HG02840 (cell line): ENCODE measurements around the gene KIF16B.

Experiments used
- ATAC-seq: cut with Tn5 transposase; IDR thresholded peaks from one replicate; pipeline ENCODE4 v1.9.1; 2021; ENCODE audit warnings: mild to moderate bottlenecking, moderate library complexity, moderate number of reproducible peaks; ENCODE audit not compliant: unreplicated experiment, low FRiP score

KIF16B gene

DNA sequence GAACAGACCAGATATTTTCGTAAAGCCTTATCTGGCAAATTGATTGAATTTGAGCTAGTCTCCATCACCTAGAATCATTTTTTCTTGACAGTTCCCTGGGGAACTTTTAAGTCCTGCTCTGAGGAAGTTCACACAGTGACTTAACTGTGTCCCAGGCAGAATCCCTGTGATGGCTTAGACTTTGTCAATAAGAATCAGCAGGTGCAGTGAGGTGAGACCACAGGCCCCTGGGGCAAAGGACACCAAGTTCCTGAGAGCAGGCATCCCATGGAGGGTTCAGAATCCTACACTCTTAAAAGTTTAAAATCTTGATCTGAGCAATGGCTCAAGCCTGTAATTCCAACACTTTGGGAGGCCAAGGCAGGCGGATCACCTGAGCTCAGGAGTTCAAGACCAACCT lies 13.0 kb downstream of the KIF16B start:
- no peak for ATAC-seq

DNA sequence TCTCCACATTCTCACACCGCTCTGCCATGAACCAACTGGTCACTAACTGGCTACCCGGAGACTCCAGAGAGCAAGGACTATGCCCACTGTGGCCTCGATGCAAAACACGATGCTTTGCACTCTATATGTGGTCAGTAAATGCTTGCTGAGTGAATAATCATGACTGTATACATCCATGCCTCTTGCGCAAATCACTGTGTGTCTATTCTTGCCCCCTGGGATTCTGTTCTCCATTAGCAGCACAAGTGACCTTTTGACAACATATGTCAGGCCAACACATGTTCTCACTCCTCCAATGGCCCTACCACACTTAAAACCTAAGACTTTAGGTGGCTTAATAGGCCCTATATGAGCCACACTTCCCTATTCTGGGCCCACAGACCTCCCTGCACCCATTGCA lies 16.9 kb downstream of the KIF16B start:
- ATAC-seq = no peak

GRCh38 chr20:16555754-16556153 lies 17.5 kb downstream of the KIF16B start:
- ATAC-seq = no peak

GRCh38 chr20:16554766-16555543 lies 18.3 kb downstream of the KIF16B start:
- no peak for ATAC-seq

DNA sequence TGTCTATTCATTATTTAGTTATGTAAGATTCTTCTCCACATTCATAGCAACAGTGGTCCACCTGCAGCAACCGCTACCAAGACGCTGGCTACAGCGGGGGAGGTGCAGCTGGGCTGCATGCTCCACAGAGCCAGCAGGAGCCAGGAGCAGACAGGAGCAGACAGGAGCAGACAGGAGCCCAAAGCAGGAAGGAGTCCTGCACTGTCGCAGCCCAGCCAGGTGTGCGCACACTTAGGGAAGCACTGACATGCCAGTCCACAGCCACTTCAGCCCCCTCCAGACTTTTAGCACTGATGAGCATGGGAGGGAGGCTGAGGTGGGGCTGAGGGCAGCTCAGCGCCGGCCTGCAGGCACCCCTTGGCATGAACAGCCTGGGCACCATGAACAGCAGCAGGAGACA lies 19.6 kb downstream of the KIF16B start:
- ATAC-seq = no peak

- no peak for ATAC-seq
Observed at GRCh38 chr20:16553101-16553500, 20.1 kb downstream of the KIF16B start.

GRCh38 chr20:16552015-16552414 lies 21.2 kb downstream of the KIF16B start:
- ATAC-seq = no peak

GRCh38 chr20:16551607-16552006 lies 21.6 kb downstream of the KIF16B start:
- ATAC-seq = no peak

GRCh38 chr20:16548068-16548672 lies 25.1 kb downstream of the KIF16B start:
- ATAC-seq = no peak

DNA sequence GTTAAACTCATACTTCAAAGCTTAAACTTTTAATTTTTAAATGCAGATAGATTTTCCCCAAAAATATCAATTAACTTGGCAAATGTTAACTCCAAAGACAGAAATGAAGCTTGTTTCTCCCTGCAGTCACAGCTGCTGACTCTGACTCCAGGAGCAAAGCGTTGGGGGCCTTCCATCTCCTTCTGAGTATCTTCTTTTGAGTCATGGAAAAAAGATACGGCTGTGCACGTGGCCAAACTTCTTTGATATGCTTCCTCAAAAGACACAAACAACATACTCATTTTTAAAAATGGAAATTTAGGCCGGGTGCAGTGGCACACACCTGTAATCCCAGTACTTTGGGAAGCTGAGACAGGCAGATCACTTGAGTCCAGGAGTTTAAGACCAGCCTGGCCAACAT lies 28.3 kb downstream of the KIF16B start:
- no peak for ATAC-seq

DNA sequence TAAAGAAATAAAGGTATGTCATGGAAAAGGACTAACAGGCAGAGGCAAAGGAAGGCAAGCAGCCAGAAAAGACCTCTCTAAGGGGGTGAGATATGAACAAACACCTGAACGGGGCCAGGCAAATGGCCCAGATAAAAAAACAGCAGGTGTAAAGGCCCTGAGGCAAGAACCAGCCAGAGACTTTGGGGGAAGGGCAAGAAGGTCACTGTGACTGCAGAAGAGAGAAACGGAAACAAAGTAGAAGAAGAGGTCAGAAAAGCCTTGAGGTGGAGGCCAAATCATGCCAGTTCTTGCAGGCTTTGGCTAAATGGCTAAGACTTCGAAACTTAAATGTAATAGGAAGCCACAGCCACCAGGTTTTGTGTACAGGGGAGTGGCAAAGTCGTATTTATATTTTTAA lies 30.8 kb downstream of the KIF16B start:
- no peak for ATAC-seq

- ATAC-seq = no peak
Observed at GRCh38 chr20:16541878-16542277, 31.4 kb downstream of the KIF16B start.

- no peak for ATAC-seq
Observed at GRCh38 chr20:16541226-16541625, 32.0 kb downstream of the KIF16B start.

GRCh38 chr20:16539280-16540021 lies 33.8 kb downstream of the KIF16B start:
- ATAC-seq = no peak

- no peak for ATAC-seq
Observed at GRCh38 chr20:16538779-16539178, 34.5 kb downstream of the KIF16B start.

DNA sequence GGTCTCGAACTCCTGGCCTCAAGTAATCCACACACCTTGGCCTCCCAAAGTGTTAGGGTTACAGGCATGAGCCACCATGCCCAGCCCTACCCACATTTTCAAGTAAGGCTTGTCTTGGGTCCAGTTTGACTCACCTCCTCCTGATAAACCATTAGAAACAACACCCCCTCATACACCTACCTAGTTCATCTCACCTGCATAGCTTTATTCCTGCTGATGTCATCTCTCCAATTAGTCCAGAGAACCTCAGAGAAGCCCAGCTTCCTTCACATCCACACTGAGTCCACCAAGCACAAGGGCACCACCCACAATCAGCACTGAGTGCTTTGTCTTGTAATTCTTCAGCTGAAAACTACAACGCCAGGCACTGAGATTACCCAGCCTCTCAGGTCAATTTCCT lies 35.3 kb downstream of the KIF16B start:
- ATAC-seq = no peak

DNA sequence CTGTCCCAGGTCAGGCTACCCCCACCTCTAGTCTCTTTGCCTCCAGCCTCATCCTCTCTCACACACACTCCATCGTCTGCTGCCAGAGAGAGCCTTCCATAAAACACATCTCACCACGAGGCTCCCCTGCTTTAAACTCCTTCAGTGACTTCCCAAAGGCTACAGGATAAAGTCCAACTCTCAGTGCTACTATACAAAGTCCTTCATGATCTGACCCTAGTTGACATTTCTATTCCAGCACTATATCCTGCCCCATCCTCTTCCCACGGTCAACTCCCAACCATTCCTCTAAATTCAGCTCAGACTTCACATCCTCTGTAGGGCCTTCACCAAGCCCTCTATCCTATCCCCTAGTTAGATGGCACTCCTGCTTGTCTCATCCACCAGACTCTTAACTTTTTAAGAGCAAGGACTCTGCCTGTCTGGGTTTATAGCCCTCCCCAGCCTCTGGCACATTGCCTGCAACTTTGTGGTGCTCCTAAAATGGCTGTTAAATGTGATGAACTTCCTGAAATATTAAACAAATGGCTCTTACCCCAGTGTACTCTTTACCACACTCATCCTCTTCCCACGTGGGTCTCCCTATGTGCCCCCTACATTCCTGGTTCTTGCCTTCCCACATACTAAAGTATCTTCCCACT lies 36.1 kb downstream of the KIF16B start:
- no peak for ATAC-seq

GRCh38 chr20:16535277-16535676 lies 38.0 kb downstream of the KIF16B start:
- ATAC-seq = no peak

GRCh38 chr20:16533502-16533901 lies 39.7 kb downstream of the KIF16B start:
- ATAC-seq = no peak

GRCh38 chr20:16531485-16531884 lies 41.8 kb downstream of the KIF16B start:
- ATAC-seq = no peak

DNA sequence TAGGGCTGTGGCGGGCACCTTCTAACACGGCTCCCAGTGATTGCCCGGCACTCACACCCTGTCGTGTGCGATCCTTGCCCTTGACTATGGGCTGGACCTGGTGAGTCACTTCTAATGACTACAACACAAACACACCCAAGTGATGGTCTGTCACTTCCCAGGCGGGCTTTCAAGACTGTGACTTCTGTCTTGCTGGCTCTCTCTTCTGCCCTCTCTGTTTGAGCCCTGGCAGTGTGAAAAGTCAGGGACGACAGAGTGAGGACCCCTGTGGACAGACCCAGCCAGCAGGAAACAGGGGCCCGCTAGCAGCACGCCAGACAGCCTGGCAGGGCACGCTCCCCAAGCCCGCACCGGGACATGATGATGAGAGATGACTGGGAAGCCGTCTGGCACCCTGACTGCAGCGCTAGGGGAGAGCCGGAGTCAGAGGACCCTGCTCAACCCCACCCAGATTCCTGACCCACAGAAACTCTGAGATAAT lies 43.0 kb downstream of the KIF16B start:
- no peak for ATAC-seq
